HT1080 (cell line): ENCODE results near the gene DNASE2. TPM values are rescaled to one million over a fixed set of nuclear protein-coding genes. Genes with fewer than 3 reads are reported as not detected.
"Not testable (repeated sequence)": the region's sequence is repeated elsewhere in the genome, so short reads cannot be mapped to it uniquely, and the experiment has no call there.

Source experiments
- DNase-seq: peaks from one replicate; pipeline ENCODE4 v3.0.0-alpha.2; 2015; ENCODE audit warnings: low read depth
- total RNA-seq: library from RNA; depleted of rRNA; stranded (reverse); fragments of >200 nt; shearing (Covaris generic); gene quantifications from 2 replicates; pipeline ENCODE4 v1.2.3, GENCODE V29; 2014

Gene DNASE2
- total RNA-seq, 1 experiment from 2014 or later: 0.74 TPM

- DNase-seq: no peak
Observed at GRCh38 chr19:12865746-12866415, 15.4 kb downstream of the DNASE2 start.

- no peak for DNase-seq
Observed at GRCh38 chr19:12864721-12865715, 16.2 kb downstream of the DNASE2 start.

GRCh38 chr19:12864143-12864542, 17.1 kb downstream of the DNASE2 start:
- DNase-seq: no peak

- DNase-seq: no peak
Observed at GRCh38 chr19:12859546-12859945, 21.7 kb downstream of the DNASE2 start.

- DNase-seq: no peak
Observed at GRCh38 chr19:12858041-12858928, 23.0 kb downstream of the DNASE2 start.

- DNase-seq: no peak
Observed at GRCh38 chr19:12856653-12857052, 24.6 kb downstream of the DNASE2 start.

- DNase-seq: peak; percentile 80
Observed at GRCh38 chr19:12847159-12848139, 33.8 kb downstream of the DNASE2 start.

GRCh38 chr19:12846613-12847012, 34.6 kb downstream of the DNASE2 start:
- not testable (repeated sequence) for DNase-seq

GRCh38 chr19:12843999-12844732, 37.1 kb downstream of the DNASE2 start:
- DNase-seq: no peak

- no peak for DNase-seq
Observed at GRCh38 chr19:12843328-12843727, 37.9 kb downstream of the DNASE2 start.

GRCh38 chr19:12842511-12842910, 38.7 kb downstream of the DNASE2 start:
- DNase-seq: no peak

GRCh38 chr19:12841094-12841493, 40.2 kb downstream of the DNASE2 start:
- no peak for DNase-seq

GRCh38 chr19:12840091-12841079, 40.9 kb downstream of the DNASE2 start:
- DNase-seq: peak; percentile 38

GRCh38 chr19:12838886-12839756, 42.1 kb downstream of the DNASE2 start:
- no peak for DNase-seq

GRCh38 chr19:12838182-12838885, 42.9 kb downstream of the DNASE2 start, which contains the start of gene MAST1:
Gene MAST1, plus strand, starts transcription at chr19:12838515. Its CDS starts 58 bp downstream, at chr19:12838573.
- DNase-seq: no peak

- DNase-seq: peak; percentile 55
Observed at GRCh38 chr19:12837225-12837624, 44.0 kb downstream of the DNASE2 start.

- DNase-seq: no peak
Observed at GRCh38 chr19:12836529-12836863, 44.8 kb downstream of the DNASE2 start.
